Measurements from ENCODE around the gene RHOBTB1. TPM values are rescaled to one million over a fixed set of nuclear protein-coding genes. Genes with fewer than 3 reads are reported as not detected.

RHOBTB1 gene
- total and polyA plus RNA-seq, 4 donors, result 5.1 to 22.8 (median 12.2) TPM

DNA sequence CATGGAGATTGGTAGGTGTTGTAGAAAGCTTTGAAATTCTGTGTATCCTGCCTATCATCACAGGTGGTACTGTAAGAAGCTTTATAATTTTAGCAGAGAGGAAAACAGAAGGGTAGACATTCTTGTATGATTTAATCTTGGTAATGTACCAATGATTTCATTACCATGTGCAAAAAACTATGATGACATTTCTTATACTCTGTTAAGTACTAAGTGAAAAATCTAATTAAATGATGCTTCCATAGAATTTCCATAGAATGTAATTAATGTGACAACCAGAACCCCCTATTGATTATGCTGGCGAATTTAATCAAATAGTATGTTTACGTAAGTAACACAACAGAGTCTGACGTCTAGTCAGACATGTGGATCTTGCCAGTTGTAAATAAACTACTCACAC, 16.0 kb upstream of the RHOBTB1 start:
- no peaks in the 10 kb centered on the region for H3K9me3 ChIP-seq (ENCODE audit: control insufficient read depth, low read length)
- H3K27me3 ChIP-seq (ENCODE audit: control insufficient read depth in 1 of 2, insufficient read depth in 2 of 2, low read length in 1 of 2), result no peaks in the 10 kb centered on the region
- no peak overlapping the region for H3K4me3 ChIP-seq (ENCODE audit: low read length in 2 of 2)
- DNase-seq (no peak), ATAC-seq (ENCODE audit: low FRiP score) (no peak)
- H3K27ac ChIP-seq (ENCODE audit: low read depth in 1 of 2, low read length in 2 of 2), result no peak overlapping the region
- WGBS, 2 donors, result 87 to 88% methylated on average over 3 of the region's 3 CpGs
- intact Hi-C loops (cut with DNase I), result loop anchor here in 1 of 2 donors (10.0 kb wide), 1 partner anchor 325 kb away; no protein-coding TSS in a partner anchor
- no peaks in the 10 kb centered on the region for H3K4me1 ChIP-seq (ENCODE audit: control insufficient read depth in 1 of 2, insufficient read depth in 2 of 2, low read length in 2 of 2)
- no peaks in the 10 kb centered on the region for H3K36me3 ChIP-seq (ENCODE audit: control insufficient read depth in 1 of 2, insufficient read depth in 2 of 2, low read length in 1 of 2)

DNA sequence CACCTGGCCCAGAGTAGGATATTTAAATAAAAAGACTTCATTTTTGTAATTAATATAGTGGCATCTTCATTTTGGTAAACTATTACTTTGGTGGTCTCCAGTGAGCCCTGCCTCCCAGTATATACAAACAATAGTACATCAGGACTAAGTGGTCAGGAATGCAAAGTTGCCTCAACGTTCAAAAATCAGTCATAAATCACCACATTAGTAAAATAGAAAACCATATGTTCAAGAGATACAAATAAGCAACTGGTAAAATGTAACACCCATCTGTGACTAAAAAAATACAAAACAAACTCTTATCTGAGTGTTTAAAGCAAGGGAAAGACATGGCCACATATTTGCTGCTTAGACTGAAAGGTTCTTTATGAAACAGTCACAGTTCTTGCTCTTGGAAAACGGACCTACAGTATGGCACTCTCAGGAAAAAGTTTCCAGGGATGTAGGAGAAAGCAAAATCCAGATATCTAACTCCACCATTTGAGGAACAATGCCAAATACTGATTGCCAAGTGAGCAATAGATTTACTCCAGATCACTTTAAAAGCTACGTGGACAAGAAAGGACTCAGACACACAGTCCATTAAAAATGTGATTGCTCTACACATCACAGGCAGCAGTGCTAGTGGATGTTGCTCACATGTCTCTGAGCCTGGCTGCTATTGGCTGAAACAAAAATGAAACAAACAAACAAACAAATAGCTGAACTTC, 15.1 kb upstream of the RHOBTB1 start:
- H3K27ac ChIP-seq (ENCODE audit: low read depth in 1 of 2, low read length in 2 of 2), result no peak overlapping the region
- 4 to 12% methylated on average over 3 of the region's 3 CpGs for WGBS, 2 donors
- H3K27me3 ChIP-seq (ENCODE audit: control insufficient read depth in 1 of 2, insufficient read depth in 2 of 2, low read length in 1 of 2), result no peaks in the 10 kb centered on the region
- ATAC-seq (ENCODE audit: low FRiP score) (no peak), DNase-seq (no peak)
- H3K36me3 ChIP-seq (ENCODE audit: control insufficient read depth in 1 of 2, insufficient read depth in 2 of 2, low read length in 1 of 2), result no peaks in the 10 kb centered on the region
- H3K4me1 ChIP-seq (ENCODE audit: control insufficient read depth in 1 of 2, insufficient read depth in 2 of 2, low read length in 2 of 2), result no peaks in the 10 kb centered on the region
- H3K9me3 ChIP-seq (ENCODE audit: control insufficient read depth, low read length), result no peaks in the 10 kb centered on the region
- intact Hi-C loops (cut with DNase I), result no loop called here
- H3K4me3 ChIP-seq (ENCODE audit: low read length in 2 of 2), result no peak overlapping the region

DNA sequence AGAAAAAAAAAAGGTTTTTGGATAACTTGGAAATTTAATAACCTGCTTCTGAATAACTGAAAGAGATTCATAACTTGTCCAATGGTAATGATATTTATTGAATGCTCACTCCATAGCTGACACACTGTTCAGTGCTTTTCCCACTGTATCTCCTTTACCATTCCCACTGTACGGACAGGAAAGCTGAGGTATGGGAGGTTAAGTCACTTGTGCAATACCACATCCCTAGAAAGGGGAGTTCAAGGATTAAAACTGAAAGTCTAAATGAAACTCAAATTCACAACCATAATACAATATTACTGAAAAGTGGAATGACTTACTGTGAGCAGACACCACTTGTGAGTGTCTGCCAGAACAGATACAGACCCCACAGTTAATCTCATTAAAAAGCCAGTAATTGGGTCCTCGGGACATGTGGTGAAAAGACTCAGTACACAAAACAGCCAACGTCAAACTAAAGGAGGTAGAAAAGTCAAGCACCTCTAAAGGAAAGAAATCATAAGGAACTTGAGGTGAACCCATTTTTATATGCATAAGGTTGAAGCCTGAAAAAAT, 13.8 kb upstream of the RHOBTB1 start:
- Histone ChIP-seq H3K27me3 (ENCODE audit: control insufficient read depth in 1 of 2, insufficient read depth in 2 of 2, low read length in 1 of 2) (no peaks in the 10 kb centered on the region), H3K27ac (ENCODE audit: low read depth in 1 of 2, low read length in 2 of 2) (no peak overlapping the region), H3K4me1 (ENCODE audit: control insufficient read depth in 1 of 2, insufficient read depth in 2 of 2, low read length in 2 of 2) (no peaks in the 10 kb centered on the region), H3K9me3 (ENCODE audit: control insufficient read depth, low read length) (no peaks in the 10 kb centered on the region), H3K4me3 (ENCODE audit: low read length in 2 of 2) (no peak overlapping the region), H3K36me3 (ENCODE audit: control insufficient read depth in 1 of 2, insufficient read depth in 2 of 2, low read length in 1 of 2) (no peaks in the 10 kb centered on the region)
- WGBS, 2 donors, result 87 to 90% methylated on average over 3 of the region's 3 CpGs
- ATAC-seq (ENCODE audit: low FRiP score) (no peak), DNase-seq (no peak)
- intact Hi-C loops (cut with DNase I), result no loop called here

DNA sequence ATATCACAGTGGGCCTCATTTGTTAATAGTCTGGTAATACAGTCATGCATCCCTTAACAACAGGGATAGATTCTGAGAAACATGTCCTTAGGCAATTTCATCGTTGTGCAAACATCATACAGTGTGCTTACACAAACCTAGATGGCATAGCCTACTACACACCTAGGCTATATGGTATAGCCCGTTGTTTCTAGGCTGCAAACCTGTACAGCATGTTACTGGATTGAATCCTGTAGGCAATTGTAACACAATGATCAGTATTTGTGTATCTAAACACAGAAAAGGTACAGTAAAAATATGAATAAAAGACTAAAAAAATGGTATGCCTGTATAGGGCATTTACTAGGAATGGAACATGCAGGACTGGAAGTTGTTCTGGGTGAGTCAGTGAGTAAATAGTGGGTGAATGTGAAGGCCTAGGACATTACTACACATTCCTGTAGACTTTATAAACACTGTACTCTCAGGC, 12.0 kb upstream of the RHOBTB1 start:
- Histone ChIP-seq H3K36me3 (ENCODE audit: control insufficient read depth in 1 of 2, insufficient read depth in 2 of 2, low read length in 1 of 2) (no peaks in the 10 kb centered on the region), H3K4me3 (ENCODE audit: low read length in 2 of 2) (no peak overlapping the region), H3K27me3 (ENCODE audit: control insufficient read depth in 1 of 2, insufficient read depth in 2 of 2, low read length in 1 of 2) (no peaks in the 10 kb centered on the region), H3K4me1 (ENCODE audit: control insufficient read depth in 1 of 2, insufficient read depth in 2 of 2, low read length in 2 of 2) (no peaks in the 10 kb centered on the region), H3K9me3 (ENCODE audit: control insufficient read depth, low read length) (no peaks in the 10 kb centered on the region), H3K27ac (ENCODE audit: low read depth in 1 of 2, low read length in 2 of 2) (no peak overlapping the region)
- ATAC-seq (ENCODE audit: low FRiP score) (no peak), DNase-seq (no peak)
- intact Hi-C loops (cut with DNase I), result no loop called here
- 85 to 87% methylated on average over 2 of the region's 2 CpGs for WGBS, 2 donors

DNA sequence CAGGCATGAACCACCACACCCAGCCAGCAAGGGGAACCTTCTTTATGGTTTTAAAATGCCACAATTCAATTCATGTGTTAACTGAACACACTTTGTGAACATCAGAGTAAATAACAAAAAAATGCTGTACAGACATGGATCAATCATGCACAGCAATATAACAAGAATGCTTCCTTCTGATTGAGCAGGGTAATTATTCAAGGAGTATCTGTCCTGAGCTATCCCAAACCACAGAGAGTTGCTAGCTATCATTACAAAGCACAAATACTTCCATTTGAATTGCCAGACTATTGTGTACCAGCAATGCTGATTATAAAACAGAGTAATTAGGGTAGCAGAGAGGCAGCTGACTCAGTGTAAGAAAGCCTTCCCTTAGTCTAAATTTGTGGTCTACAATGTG, 11.3 kb upstream of the RHOBTB1 start:
- ATAC-seq (ENCODE audit: low FRiP score) (no peak), DNase-seq (no peak)
- no peak overlapping the region for H3K4me3 ChIP-seq (ENCODE audit: low read length in 2 of 2)
- no peaks in the 10 kb centered on the region for H3K36me3 ChIP-seq (ENCODE audit: control insufficient read depth in 1 of 2, insufficient read depth in 2 of 2, low read length in 1 of 2)
- no peaks in the 10 kb centered on the region for H3K27me3 ChIP-seq (ENCODE audit: control insufficient read depth in 1 of 2, insufficient read depth in 2 of 2, low read length in 1 of 2)
- no peaks in the 10 kb centered on the region for H3K9me3 ChIP-seq (ENCODE audit: control insufficient read depth, low read length)
- intact Hi-C loops (cut with DNase I), result no loop called here
- no peak overlapping the region for H3K27ac ChIP-seq (ENCODE audit: low read depth in 1 of 2, low read length in 2 of 2)
- H3K4me1 ChIP-seq (ENCODE audit: control insufficient read depth in 1 of 2, insufficient read depth in 2 of 2, low read length in 2 of 2), result no peaks in the 10 kb centered on the region

DNA sequence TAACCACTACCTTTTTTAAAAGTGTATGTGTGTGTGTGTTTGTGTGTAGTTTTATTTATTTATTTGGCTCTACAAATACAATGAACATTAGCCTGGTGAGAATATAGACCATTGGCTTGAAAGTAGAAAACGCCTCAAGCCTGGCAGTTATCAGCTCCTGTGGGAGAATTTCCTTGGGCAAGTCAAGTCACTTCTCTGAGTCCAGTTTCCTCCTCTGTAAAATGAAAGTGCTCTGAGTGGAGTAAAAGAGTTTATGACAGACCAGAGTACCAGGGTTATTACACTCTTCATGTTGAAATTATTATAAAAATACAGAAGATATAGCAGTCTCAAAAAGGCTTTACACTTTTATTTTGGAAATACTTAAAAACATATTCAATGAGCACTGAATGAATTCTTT, 10.1 kb upstream of the RHOBTB1 start:
- intact Hi-C loops (cut with DNase I), result no loop called here
- ATAC-seq (ENCODE audit: low FRiP score) (no peak), DNase-seq (no peak)
- H3K36me3 ChIP-seq (ENCODE audit: control insufficient read depth in 1 of 2, insufficient read depth in 2 of 2, low read length in 1 of 2), result no peaks in the 10 kb centered on the region
- WGBS, 2 donors, result 73 to 82% methylated on average over 1 of the region's 1 CpG
- no peaks in the 10 kb centered on the region for H3K9me3 ChIP-seq (ENCODE audit: control insufficient read depth, low read length)
- no peaks in the 10 kb centered on the region for H3K4me1 ChIP-seq (ENCODE audit: control insufficient read depth in 1 of 2, insufficient read depth in 2 of 2, low read length in 2 of 2)
- no peak overlapping the region for H3K4me3 ChIP-seq (ENCODE audit: low read length in 2 of 2)
- no peaks in the 10 kb centered on the region for H3K27me3 ChIP-seq (ENCODE audit: control insufficient read depth in 1 of 2, insufficient read depth in 2 of 2, low read length in 1 of 2)
- H3K27ac ChIP-seq (ENCODE audit: low read depth in 1 of 2, low read length in 2 of 2), result no peak overlapping the region

DNA sequence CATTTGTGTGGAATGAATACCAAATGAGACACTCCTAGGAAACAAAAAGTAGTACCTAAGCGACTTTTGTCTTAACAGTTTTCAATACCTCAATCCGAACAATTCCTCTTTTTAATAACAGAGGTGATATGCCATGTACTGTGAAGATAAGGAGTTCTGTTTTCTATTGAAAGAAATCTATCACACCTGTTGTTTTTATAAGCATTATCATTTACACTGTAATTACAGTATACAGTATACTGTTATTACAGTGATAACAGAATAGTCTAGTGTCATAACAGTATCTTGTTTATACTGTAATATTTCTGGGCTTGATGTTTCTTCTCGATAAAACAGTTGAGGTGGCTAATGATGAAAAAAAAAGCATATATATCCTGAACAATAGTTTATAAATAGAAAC, 9.4 kb upstream of the RHOBTB1 start:
- H3K4me1 ChIP-seq (ENCODE audit: control insufficient read depth in 1 of 2, insufficient read depth in 2 of 2, low read length in 2 of 2), result no peaks in the 10 kb centered on the region
- ATAC-seq (ENCODE audit: low FRiP score) (no peak), DNase-seq (no peak)
- intact Hi-C loops (cut with DNase I), result no loop called here
- H3K36me3 ChIP-seq (ENCODE audit: control insufficient read depth in 1 of 2, insufficient read depth in 2 of 2, low read length in 1 of 2), result no peaks in the 10 kb centered on the region
- no peaks in the 10 kb centered on the region for H3K9me3 ChIP-seq (ENCODE audit: control insufficient read depth, low read length)
- no peak overlapping the region for H3K4me3 ChIP-seq (ENCODE audit: low read length in 2 of 2)
- WGBS, 2 donors, result 88 to 89% methylated on average over 3 of the region's 3 CpGs
- no peak overlapping the region for H3K27ac ChIP-seq (ENCODE audit: low read depth in 1 of 2, low read length in 2 of 2)
- H3K27me3 ChIP-seq (ENCODE audit: control insufficient read depth in 1 of 2, insufficient read depth in 2 of 2, low read length in 1 of 2), result no peaks in the 10 kb centered on the region

DNA sequence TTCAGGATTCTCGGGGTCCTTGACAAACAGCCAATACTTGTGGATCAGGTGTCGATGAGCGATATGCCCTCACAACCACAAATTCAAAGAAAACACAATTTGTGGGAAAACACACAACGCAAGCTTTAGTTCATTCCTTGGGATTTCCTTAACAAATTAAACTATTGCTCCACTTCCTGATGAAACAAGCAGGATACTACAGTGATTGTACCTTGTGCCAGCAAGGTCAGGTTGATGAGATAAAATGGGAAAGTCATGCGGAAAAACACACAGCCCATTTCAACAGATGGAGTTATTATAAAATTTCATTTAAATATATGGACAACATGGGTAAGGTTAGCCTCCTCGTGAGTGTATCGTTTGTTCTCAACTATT, 8.8 kb upstream of the RHOBTB1 start:
- H3K4me1 ChIP-seq (ENCODE audit: control insufficient read depth in 1 of 2, insufficient read depth in 2 of 2, low read length in 2 of 2), result no peaks in the 10 kb centered on the region
- DNase-seq (no peak), ATAC-seq (ENCODE audit: low FRiP score) (no peak)
- peaks cover 1% of the 10 kb centered on the region for H3K9me3 ChIP-seq (ENCODE audit: control insufficient read depth, low read length)
- WGBS, 2 donors, result 94 to 96% methylated on average over 7 of the region's 7 CpGs
- H3K27ac ChIP-seq (ENCODE audit: low read depth in 1 of 2, low read length in 2 of 2), result no peak overlapping the region
- intact Hi-C loops (cut with DNase I), result no loop called here
- H3K36me3 ChIP-seq (ENCODE audit: control insufficient read depth in 1 of 2, insufficient read depth in 2 of 2, low read length in 1 of 2), result no peaks in the 10 kb centered on the region
- H3K4me3 ChIP-seq (ENCODE audit: low read length in 2 of 2), result no peak overlapping the region
- H3K27me3 ChIP-seq (ENCODE audit: control insufficient read depth in 1 of 2, insufficient read depth in 2 of 2, low read length in 1 of 2), result no peaks in the 10 kb centered on the region

DNA sequence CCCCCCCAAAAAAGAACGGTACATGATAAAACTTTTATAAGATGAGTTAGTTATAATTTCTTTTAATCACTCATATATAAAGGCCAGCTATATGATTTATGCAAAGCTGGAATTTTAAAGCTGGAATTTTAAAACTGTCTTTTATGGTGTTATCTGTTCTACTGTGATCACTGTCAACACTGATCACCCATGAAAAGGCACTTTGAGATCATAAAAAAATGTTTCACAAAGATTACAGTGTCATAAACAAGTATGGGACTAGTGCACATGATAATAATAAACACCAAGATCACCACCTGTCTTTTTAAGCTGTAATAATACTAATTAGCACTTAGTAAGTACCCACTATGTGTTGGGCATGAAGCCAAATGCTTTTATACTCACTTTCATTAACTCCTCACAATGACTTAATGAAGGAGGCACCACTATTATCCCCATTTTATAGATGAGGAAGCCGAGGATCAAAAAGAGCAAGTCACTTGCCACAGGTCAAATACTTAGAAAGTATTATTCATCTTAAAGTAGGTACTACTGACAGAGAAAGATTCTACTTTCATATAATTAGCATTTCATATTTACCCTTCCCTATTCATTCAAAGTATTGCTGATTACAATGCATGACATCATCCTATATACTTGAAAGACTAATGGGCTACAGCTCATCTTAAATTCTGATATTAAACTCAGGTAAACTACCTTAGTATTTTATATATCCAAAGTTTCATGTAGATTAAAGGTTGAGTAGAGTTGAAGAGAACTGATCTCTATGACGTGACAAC, 8.3 kb upstream of the RHOBTB1 start:
- H3K36me3 ChIP-seq (ENCODE audit: control insufficient read depth in 1 of 2, insufficient read depth in 2 of 2, low read length in 1 of 2), result no peaks in the 10 kb centered on the region
- WGBS, 2 donors, result 90 to 96% methylated on average over 3 of the region's 3 CpGs
- intact Hi-C loops (cut with DNase I), result no loop called here
- H3K4me3 ChIP-seq (ENCODE audit: low read length in 2 of 2), result no peak overlapping the region
- ATAC-seq (ENCODE audit: low FRiP score) (no peak), DNase-seq (no peak)
- H3K9me3 ChIP-seq (ENCODE audit: control insufficient read depth, low read length), result peaks cover 1% of the 10 kb centered on the region
- no peaks in the 10 kb centered on the region for H3K4me1 ChIP-seq (ENCODE audit: control insufficient read depth in 1 of 2, insufficient read depth in 2 of 2, low read length in 2 of 2)
- H3K27me3 ChIP-seq (ENCODE audit: control insufficient read depth in 1 of 2, insufficient read depth in 2 of 2, low read length in 1 of 2), result no peaks in the 10 kb centered on the region
- H3K27ac ChIP-seq (ENCODE audit: low read depth in 1 of 2, low read length in 2 of 2), result no peak overlapping the region
